ENCODE data around the gene SLIT1.

SLIT1 gene

DNA sequence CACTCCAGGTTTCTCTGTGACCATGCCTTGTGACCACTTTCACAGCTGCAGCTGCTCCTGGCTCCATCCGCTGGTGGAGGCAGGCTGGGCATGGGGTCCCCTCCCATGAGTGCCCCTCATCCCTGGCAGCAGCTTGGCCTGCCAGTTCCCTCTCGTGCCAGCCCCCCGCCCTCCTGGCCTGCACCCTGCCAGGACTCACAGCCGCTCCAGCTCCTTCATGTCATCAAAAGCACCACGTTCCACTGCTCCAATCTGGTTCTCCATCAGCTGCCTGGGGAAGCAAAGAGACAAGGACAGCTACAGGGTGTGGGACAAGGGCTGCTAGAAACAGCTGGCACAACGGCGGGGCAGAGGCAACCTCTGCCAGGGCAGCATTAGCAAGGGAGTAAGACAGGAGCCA, 22.6 kb downstream of the SLIT1 start:
- H3K18ac ChIP-seq (ENCODE audit: low read length), result peak overlapping the region; percentile 63
- no peak overlapping the region for H3K27ac ChIP-seq (replicated peaks; ENCODE audit: low read length)
- peak overlapping the region; percentile 34 for H4K91ac ChIP-seq (ENCODE audit: low read depth, low read length, poor library complexity)
- H3K4ac ChIP-seq (ENCODE audit: low read length), result no peak overlapping the region
- no peak overlapping the region for H3K23ac ChIP-seq (ENCODE audit: low read depth, low read length, poor library complexity)
- H3K14ac ChIP-seq (ENCODE audit: low read length), result no peak overlapping the region
- H3K27me3 ChIP-seq (ENCODE audit: control insufficient read depth in 3 of 3, insufficient read depth in 3 of 3, low read depth in 1 of 3, low read length in 3 of 3), result peaks cover 0 to 1% (median 0%) of the 10 kb centered on the region in 3 experiments
- peaks cover 1% of the 10 kb centered on the region for H3K79me1 ChIP-seq (ENCODE audit: low read depth, low read length)
- H2BK12ac ChIP-seq (ENCODE audit: low read length), result peak overlapping the region; percentile 3
- no peaks in the 10 kb centered on the region for H3K36me3 ChIP-seq (replicated peaks in 1 of 2; ENCODE audit: control insufficient read depth in 2 of 2, insufficient read depth in 2 of 2, low read length in 2 of 2)
- WGBS, 2 donors (ENCODE audit: extremely low coverage in 2 of 2, insufficient read length in 2 of 2, insufficient replicate concordance in 1 of 2), result no CpG with 5 or more reads among the region's 7 CpGs
- H2AK5ac ChIP-seq (ENCODE audit: low read depth, low read length), result peak overlapping the region; percentile 63
- no peak for DNase-seq (ENCODE audit: low spot score)
- no peak overlapping the region for H4K8ac ChIP-seq (ENCODE audit: low read depth, low read length)
- no peak overlapping the region for H3K4me3 ChIP-seq (ENCODE audit: low read length in 2 of 2)
- peaks cover 8 to 18% of the 10 kb centered on the region in 2 donors for H3K4me1 ChIP-seq (ENCODE audit: control insufficient read depth in 2 of 2, insufficient read depth in 1 of 2, low read depth in 1 of 2, low read length in 2 of 2)
- no peaks in the 10 kb centered on the region for H3K9me3 ChIP-seq (replicated peaks in 1 of 2; ENCODE audit: control insufficient read depth in 2 of 2, insufficient read depth in 1 of 2, low read depth in 1 of 2, low read length in 2 of 2)
- peak overlapping the region; percentile 59 for H2BK15ac ChIP-seq (ENCODE audit: low read length)
- no peak overlapping the region for H3K4me2 ChIP-seq (ENCODE audit: insufficient read depth, low read length, poor library complexity, severe bottlenecking)
- peak overlapping the region; percentile 66 for H3K9ac ChIP-seq (ENCODE audit: low read depth, low read length, poor library complexity)
- H2BK120ac ChIP-seq (ENCODE audit: low read depth, low read length), result no peak overlapping the region
- H2BK5ac ChIP-seq (ENCODE audit: low read length), result peak overlapping the region; percentile 56
- H2AFZ ChIP-seq (ENCODE audit: low read length), result peak overlapping the region; percentile 16

DNA sequence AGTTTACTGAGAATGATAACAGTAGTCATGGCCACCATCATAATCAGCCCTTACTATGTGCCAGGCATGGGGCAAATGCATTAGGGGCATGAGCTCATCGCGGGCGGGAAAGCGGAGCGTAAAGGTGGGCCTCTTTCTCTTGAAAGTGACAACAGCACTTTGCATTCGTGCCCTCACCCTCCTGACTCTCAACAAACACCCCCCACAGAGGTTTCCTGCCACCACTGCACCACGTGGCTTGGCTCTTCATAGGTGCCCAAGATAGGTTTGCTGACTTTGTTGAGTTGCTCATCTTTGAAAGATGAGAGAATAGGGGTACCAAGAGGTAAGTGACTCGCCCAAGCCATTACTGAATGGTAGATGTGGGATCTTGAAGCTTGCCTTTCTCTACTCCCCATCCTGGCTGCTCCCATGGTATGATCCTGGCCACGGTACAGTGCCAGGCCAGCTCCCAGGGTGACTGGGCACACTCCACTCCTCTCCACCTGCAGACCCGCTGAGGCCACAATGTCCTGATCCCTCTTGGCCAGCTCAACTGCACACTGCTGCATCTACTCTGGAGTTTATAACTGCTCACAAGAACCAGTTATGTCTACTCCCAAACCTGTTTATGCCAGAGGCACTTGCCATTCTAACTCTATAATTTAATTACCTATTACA, 26.0 kb downstream of the SLIT1 start:
- DNase-seq (ENCODE audit: low spot score), result no peak
- H3K18ac ChIP-seq (ENCODE audit: low read length), result no peak overlapping the region
- peaks cover 1% of the 10 kb centered on the region for H3K79me1 ChIP-seq (ENCODE audit: low read depth, low read length)
- H3K36me3 ChIP-seq (replicated peaks in 1 of 2; ENCODE audit: control insufficient read depth in 2 of 2, insufficient read depth in 2 of 2, low read length in 2 of 2), result no peaks in the 10 kb centered on the region
- no peak overlapping the region for H4K91ac ChIP-seq (ENCODE audit: low read depth, low read length, poor library complexity)
- no peak overlapping the region for H2AK5ac ChIP-seq (ENCODE audit: low read depth, low read length)
- no peak overlapping the region for H3K14ac ChIP-seq (ENCODE audit: low read length)
- H3K27me3 ChIP-seq (ENCODE audit: control insufficient read depth in 3 of 3, insufficient read depth in 3 of 3, low read depth in 1 of 3, low read length in 3 of 3), result no peaks in the 10 kb centered on the region
- no peak overlapping the region for H3K23ac ChIP-seq (ENCODE audit: low read depth, low read length, poor library complexity)
- no CpG with 5 or more reads among the region's 10 CpGs for WGBS, 2 donors (ENCODE audit: extremely low coverage in 2 of 2, insufficient read length in 2 of 2, insufficient replicate concordance in 1 of 2)
- no peak overlapping the region for H3K27ac ChIP-seq (replicated peaks; ENCODE audit: low read length)
- peaks cover 11 to 24% of the 10 kb centered on the region in 2 donors for H3K4me1 ChIP-seq (ENCODE audit: control insufficient read depth in 2 of 2, insufficient read depth in 1 of 2, low read depth in 1 of 2, low read length in 2 of 2)
- H2AFZ ChIP-seq (ENCODE audit: low read length), result no peak overlapping the region
- H4K8ac ChIP-seq (ENCODE audit: low read depth, low read length), result peak overlapping the region; percentile 26
- H2BK120ac ChIP-seq (ENCODE audit: low read depth, low read length), result no peak overlapping the region
- H2BK15ac ChIP-seq (ENCODE audit: low read length), result peak overlapping the region; percentile 73
- H3K9me3 ChIP-seq (replicated peaks in 1 of 2; ENCODE audit: control insufficient read depth in 2 of 2, insufficient read depth in 1 of 2, low read depth in 1 of 2, low read length in 2 of 2), result no peaks in the 10 kb centered on the region
- H3K9ac ChIP-seq (ENCODE audit: low read depth, low read length, poor library complexity), result no peak overlapping the region
- H3K4me2 ChIP-seq (ENCODE audit: insufficient read depth, low read length, poor library complexity, severe bottlenecking), result no peak overlapping the region
- no peak overlapping the region for H2BK12ac ChIP-seq (ENCODE audit: low read length)
- H3K4ac ChIP-seq (ENCODE audit: low read length), result no peak overlapping the region
- H3K4me3 ChIP-seq (ENCODE audit: low read length in 2 of 2), result no peak overlapping the region
- H2BK5ac ChIP-seq (ENCODE audit: low read length), result no peak overlapping the region

DNA sequence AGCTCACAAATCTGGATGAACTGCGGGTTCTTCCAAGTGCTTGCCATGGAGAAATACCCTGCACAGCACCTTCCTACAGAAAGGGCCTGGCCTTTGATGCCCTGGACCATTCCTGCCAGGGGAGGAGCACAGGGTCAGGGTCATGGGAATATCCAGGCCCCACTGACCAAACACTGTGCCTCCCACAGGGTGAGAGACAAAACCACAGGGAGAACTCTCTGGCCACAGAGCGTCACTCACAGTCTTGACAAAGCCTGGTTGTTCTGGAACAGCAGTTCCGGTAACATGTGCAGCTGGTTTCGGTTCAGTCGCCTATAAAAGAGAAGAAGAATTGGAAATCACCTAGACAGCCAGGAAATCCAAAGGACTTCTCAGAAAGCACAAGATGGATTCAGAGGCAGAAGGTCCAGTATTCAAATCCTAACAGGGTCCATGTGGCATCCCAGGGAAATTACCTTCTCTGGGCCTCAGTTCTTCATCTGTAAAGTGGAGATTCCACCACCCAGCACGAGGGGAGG, 28.1 kb downstream of the SLIT1 start:
- Histone ChIP-seq H2BK12ac (ENCODE audit: low read length) (no peak overlapping the region), H3K4me3 (ENCODE audit: low read length in 2 of 2) (no peak overlapping the region), H3K27ac (replicated peaks; ENCODE audit: low read length) (no peak overlapping the region), H2BK5ac (ENCODE audit: low read length) (no peak overlapping the region), H2BK120ac (ENCODE audit: low read depth, low read length) (no peak overlapping the region), H3K14ac (ENCODE audit: low read length) (no peak overlapping the region), H3K36me3 (replicated peaks in 1 of 2; ENCODE audit: control insufficient read depth in 2 of 2, insufficient read depth in 2 of 2, low read length in 2 of 2) (no peaks in the 10 kb centered on the region), H2AK5ac (ENCODE audit: low read depth, low read length) (peak overlapping the region; percentile 54), H2AFZ (ENCODE audit: low read length) (no peak overlapping the region), H3K27me3 (ENCODE audit: control insufficient read depth in 3 of 3, insufficient read depth in 3 of 3, low read depth in 1 of 3, low read length in 3 of 3) (no peaks in the 10 kb centered on the region), H4K91ac (ENCODE audit: low read depth, low read length, poor library complexity) (no peak overlapping the region), H3K9ac (ENCODE audit: low read depth, low read length, poor library complexity) (no peak overlapping the region), H4K8ac (ENCODE audit: low read depth, low read length) (no peak overlapping the region), H2BK15ac (ENCODE audit: low read length) (no peak overlapping the region), H3K79me1 (ENCODE audit: low read depth, low read length) (no peaks in the 10 kb centered on the region), H3K4me1 (ENCODE audit: control insufficient read depth in 2 of 2, insufficient read depth in 1 of 2, low read depth in 1 of 2, low read length in 2 of 2) (peaks cover 3 to 7% of the 10 kb centered on the region in 2 donors), H3K9me3 (replicated peaks in 1 of 2; ENCODE audit: control insufficient read depth in 2 of 2, insufficient read depth in 1 of 2, low read depth in 1 of 2, low read length in 2 of 2) (no peaks in the 10 kb centered on the region), H3K23ac (ENCODE audit: low read depth, low read length, poor library complexity) (no peak overlapping the region), H3K4ac (ENCODE audit: low read length) (no peak overlapping the region), H3K4me2 (ENCODE audit: insufficient read depth, low read length, poor library complexity, severe bottlenecking) (no peak overlapping the region), H3K18ac (ENCODE audit: low read length) (no peak overlapping the region)
- no CpG with 5 or more reads among the region's 6 CpGs for WGBS, 2 donors (ENCODE audit: extremely low coverage in 2 of 2, insufficient read length in 2 of 2, insufficient replicate concordance in 1 of 2)
- no peak for DNase-seq (ENCODE audit: low spot score)

DNA sequence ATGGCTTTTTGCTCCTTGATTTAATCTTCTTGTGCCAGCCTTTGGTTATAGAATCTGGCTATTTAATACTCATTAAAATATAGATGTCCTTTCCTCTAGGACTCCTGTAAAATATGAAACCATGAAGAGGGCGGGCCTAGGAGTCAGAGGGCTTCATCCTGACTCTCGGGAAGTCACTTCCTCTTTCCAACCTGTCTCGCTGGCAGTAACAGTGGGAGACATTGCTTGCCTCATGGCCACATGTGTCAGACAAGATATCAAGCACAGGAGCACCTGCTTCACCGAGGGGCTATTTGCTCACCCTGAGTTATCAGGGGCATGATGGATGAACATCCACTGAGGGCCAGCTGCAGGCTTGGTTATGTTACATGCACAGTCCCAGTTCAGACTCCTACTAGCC, 31.0 kb downstream of the SLIT1 start:
- no peak overlapping the region for H3K9ac ChIP-seq (ENCODE audit: low read depth, low read length, poor library complexity)
- H3K18ac ChIP-seq (ENCODE audit: low read length), result no peak overlapping the region
- no peaks in the 10 kb centered on the region for H3K36me3 ChIP-seq (replicated peaks in 1 of 2; ENCODE audit: control insufficient read depth in 2 of 2, insufficient read depth in 2 of 2, low read length in 2 of 2)
- H3K4me3 ChIP-seq (ENCODE audit: low read length in 2 of 2), result no peak overlapping the region
- H2BK12ac ChIP-seq (ENCODE audit: low read length), result no peak overlapping the region
- peaks cover 14 to 22% of the 10 kb centered on the region in 2 donors for H3K4me1 ChIP-seq (ENCODE audit: control insufficient read depth in 2 of 2, insufficient read depth in 1 of 2, low read depth in 1 of 2, low read length in 2 of 2)
- no peaks in the 10 kb centered on the region for H3K9me3 ChIP-seq (replicated peaks in 1 of 2; ENCODE audit: control insufficient read depth in 2 of 2, insufficient read depth in 1 of 2, low read depth in 1 of 2, low read length in 2 of 2)
- H3K23ac ChIP-seq (ENCODE audit: low read depth, low read length, poor library complexity), result no peak overlapping the region
- H4K8ac ChIP-seq (ENCODE audit: low read depth, low read length), result no peak overlapping the region
- H2AK5ac ChIP-seq (ENCODE audit: low read depth, low read length), result no peak overlapping the region
- WGBS, 2 donors (ENCODE audit: extremely low coverage in 2 of 2, insufficient read length in 2 of 2, insufficient replicate concordance in 1 of 2), result no CpG with 5 or more reads among the region's 4 CpGs
- H2BK15ac ChIP-seq (ENCODE audit: low read length), result no peak overlapping the region
- H3K4ac ChIP-seq (ENCODE audit: low read length), result no peak overlapping the region
- H2BK5ac ChIP-seq (ENCODE audit: low read length), result no peak overlapping the region
- no peak overlapping the region for H2AFZ ChIP-seq (ENCODE audit: low read length)
- H4K91ac ChIP-seq (ENCODE audit: low read depth, low read length, poor library complexity), result no peak overlapping the region
- no peak overlapping the region for H3K27ac ChIP-seq (replicated peaks; ENCODE audit: low read length)
- peaks cover 0 to 5% (median 0%) of the 10 kb centered on the region in 3 experiments for H3K27me3 ChIP-seq (ENCODE audit: control insufficient read depth in 3 of 3, insufficient read depth in 3 of 3, low read depth in 1 of 3, low read length in 3 of 3)
- DNase-seq (ENCODE audit: low spot score), result no peak
- no peak overlapping the region for H3K4me2 ChIP-seq (ENCODE audit: insufficient read depth, low read length, poor library complexity, severe bottlenecking)
- H2BK120ac ChIP-seq (ENCODE audit: low read depth, low read length), result no peak overlapping the region
- no peaks in the 10 kb centered on the region for H3K79me1 ChIP-seq (ENCODE audit: low read depth, low read length)
- no peak overlapping the region for H3K14ac ChIP-seq (ENCODE audit: low read length)
